SK-N-SH (cell line): ENCODE data around the gene LRRC3C.

Experiments used
- EP300 ChIP-seq, 2 experiments: IDR thresholded peaks; 2 replicates each; pipeline versions ENCODE4 v1.4.0 to v1.6.1; 2012; ENCODE audit warnings: borderline replicate concordance in 1 of 2, low read depth in 1 of 2, low read length in 1 of 2
- EZH2phosphoT487 ChIP-seq: fragments of 200-600 bp; sonication (generic); IDR thresholded peaks from 2 replicates; pipeline ENCODE4 v1.6.1; 2017; ENCODE audit warnings: low read depth, mixed run types, mild to moderate bottlenecking, antibody characterized with exemption, moderate library complexity, borderline replicate concordance
- GABPA ChIP-seq: IDR thresholded peaks from 2 replicates; pipeline ENCODE4 v1.4.0; 2012; ENCODE audit warnings: low read depth, mild to moderate bottlenecking
- POLR2AphosphoS5 ChIP-seq: IDR thresholded peaks from 2 replicates; pipeline ENCODE4 v1.6.1; 2012; ENCODE audit warnings: low read depth, low read length
- RAD21 ChIP-seq: IDR thresholded peaks from 2 replicates; pipeline ENCODE4 v1.6.1; 2012; ENCODE audit warnings: mild to moderate bottlenecking, low read length
- RCOR1 ChIP-seq: fragments of 150-350 bp; IDR thresholded peaks from 2 replicates; pipeline ENCODE4 v1.6.1; 2017; ENCODE audit warnings: antibody characterized with exemption, low read length
- YY1 ChIP-seq: IDR thresholded peaks from 2 replicates; pipeline ENCODE4 v1.4.0; 2012; ENCODE audit warnings: low read depth, mild to moderate bottlenecking
- TF ChIP-seq, protein P1 (sequence below): IDR thresholded peaks from 2 replicates; pipeline ENCODE4 v1.4.0; 2012; ENCODE audit warnings: low read depth, borderline replicate concordance
- TF ChIP-seq, protein P2 (sequence below): IDR thresholded peaks from 2 replicates; pipeline ENCODE4 v1.6.1; 2012; ENCODE audit warnings: mild to moderate bottlenecking, low read depth, low read length, moderate library complexity
- TF ChIP-seq, protein P3 (sequence below): fragments of 150-350 bp; IDR thresholded peaks from 2 replicates; pipeline ENCODE4 v1.6.1; 2017; ENCODE audit warnings: antibody characterized with exemption, low read length, low read depth, borderline replicate concordance
- TF ChIP-seq, protein P4 (sequence below): fragments of 200-600 bp; sonication (generic); IDR thresholded peaks from 2 replicates; pipeline ENCODE4 v1.6.1; 2017; ENCODE audit warnings: antibody characterized with exemption, mild to moderate bottlenecking, moderate library complexity
- TF ChIP-seq, protein P5 (sequence below): fragments of 150-350 bp; IDR thresholded peaks from 2 replicates; pipeline ENCODE4 v1.6.1; 2016; ENCODE audit warnings: mild to moderate bottlenecking, low read depth, low read length

DNA sequence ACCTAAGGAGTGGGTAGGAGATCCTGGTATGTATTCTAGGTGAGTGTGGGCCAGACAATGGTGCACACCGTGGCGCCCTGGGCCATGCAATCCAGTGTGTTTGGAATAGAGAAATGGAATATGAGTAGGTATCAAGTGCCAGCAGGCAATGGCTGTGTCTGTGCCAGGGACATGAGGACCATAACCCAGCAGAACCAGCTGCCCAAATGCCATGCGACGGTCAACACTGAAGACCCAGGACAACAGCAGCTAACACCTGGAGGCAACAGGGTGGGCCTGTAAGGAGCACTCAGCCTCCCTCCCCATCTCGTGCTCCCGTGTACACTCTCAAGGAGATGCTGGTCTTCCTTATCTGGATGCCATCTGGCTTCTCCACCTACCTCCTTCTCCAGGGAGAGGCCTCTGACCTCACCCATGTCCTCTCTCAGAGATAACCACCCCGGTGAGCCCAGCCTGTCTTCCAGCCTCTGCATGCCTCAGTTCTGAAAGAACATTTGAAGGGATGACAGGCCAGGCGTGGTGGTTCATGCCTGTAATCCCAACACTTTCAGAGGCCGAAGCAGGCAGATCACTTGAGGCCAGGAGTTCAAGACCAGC lies 8.3 kb upstream of the LRRC3C start:
- TF ChIP-seq, protein P1, sequence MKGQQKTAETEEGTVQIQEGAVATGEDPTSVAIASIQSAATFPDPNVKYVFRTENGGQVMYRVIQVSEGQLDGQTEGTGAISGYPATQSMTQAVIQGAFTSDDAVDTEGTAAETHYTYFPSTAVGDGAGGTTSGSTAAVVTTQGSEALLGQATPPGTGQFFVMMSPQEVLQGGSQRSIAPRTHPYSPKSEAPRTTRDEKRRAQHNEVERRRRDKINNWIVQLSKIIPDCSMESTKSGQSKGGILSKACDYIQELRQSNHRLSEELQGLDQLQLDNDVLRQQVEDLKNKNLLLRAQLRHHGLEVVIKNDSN = no peak
- TF ChIP-seq, protein P2, sequence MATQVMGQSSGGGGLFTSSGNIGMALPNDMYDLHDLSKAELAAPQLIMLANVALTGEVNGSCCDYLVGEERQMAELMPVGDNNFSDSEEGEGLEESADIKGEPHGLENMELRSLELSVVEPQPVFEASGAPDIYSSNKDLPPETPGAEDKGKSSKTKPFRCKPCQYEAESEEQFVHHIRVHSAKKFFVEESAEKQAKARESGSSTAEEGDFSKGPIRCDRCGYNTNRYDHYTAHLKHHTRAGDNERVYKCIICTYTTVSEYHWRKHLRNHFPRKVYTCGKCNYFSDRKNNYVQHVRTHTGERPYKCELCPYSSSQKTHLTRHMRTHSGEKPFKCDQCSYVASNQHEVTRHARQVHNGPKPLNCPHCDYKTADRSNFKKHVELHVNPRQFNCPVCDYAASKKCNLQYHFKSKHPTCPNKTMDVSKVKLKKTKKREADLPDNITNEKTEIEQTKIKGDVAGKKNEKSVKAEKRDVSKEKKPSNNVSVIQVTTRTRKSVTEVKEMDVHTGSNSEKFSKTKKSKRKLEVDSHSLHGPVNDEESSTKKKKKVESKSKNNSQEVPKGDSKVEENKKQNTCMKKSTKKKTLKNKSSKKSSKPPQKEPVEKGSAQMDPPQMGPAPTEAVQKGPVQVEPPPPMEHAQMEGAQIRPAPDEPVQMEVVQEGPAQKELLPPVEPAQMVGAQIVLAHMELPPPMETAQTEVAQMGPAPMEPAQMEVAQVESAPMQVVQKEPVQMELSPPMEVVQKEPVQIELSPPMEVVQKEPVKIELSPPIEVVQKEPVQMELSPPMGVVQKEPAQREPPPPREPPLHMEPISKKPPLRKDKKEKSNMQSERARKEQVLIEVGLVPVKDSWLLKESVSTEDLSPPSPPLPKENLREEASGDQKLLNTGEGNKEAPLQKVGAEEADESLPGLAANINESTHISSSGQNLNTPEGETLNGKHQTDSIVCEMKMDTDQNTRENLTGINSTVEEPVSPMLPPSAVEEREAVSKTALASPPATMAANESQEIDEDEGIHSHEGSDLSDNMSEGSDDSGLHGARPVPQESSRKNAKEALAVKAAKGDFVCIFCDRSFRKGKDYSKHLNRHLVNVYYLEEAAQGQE = no peak
- TF ChIP-seq, protein P3, sequence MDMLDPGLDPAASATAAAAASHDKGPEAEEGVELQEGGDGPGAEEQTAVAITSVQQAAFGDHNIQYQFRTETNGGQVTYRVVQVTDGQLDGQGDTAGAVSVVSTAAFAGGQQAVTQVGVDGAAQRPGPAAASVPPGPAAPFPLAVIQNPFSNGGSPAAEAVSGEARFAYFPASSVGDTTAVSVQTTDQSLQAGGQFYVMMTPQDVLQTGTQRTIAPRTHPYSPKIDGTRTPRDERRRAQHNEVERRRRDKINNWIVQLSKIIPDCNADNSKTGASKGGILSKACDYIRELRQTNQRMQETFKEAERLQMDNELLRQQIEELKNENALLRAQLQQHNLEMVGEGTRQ = no peak
- TF ChIP-seq EZH2phosphoT487 (no peak), POLR2AphosphoS5 (no peak), YY1 (no peak), RCOR1 (no peak), GABPA (no peak), RAD21 (no peak), EP300 (IDR thresholded peaks at IDR 0.05; ENCODE audit: borderline replicate concordance in 1 of 2, low read depth in 1 of 2, low read length in 1 of 2) (no peak)
- TF ChIP-seq, protein P4, sequence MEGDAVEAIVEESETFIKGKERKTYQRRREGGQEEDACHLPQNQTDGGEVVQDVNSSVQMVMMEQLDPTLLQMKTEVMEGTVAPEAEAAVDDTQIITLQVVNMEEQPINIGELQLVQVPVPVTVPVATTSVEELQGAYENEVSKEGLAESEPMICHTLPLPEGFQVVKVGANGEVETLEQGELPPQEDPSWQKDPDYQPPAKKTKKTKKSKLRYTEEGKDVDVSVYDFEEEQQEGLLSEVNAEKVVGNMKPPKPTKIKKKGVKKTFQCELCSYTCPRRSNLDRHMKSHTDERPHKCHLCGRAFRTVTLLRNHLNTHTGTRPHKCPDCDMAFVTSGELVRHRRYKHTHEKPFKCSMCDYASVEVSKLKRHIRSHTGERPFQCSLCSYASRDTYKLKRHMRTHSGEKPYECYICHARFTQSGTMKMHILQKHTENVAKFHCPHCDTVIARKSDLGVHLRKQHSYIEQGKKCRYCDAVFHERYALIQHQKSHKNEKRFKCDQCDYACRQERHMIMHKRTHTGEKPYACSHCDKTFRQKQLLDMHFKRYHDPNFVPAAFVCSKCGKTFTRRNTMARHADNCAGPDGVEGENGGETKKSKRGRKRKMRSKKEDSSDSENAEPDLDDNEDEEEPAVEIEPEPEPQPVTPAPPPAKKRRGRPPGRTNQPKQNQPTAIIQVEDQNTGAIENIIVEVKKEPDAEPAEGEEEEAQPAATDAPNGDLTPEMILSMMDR = no peak
- TF ChIP-seq, protein P5, sequence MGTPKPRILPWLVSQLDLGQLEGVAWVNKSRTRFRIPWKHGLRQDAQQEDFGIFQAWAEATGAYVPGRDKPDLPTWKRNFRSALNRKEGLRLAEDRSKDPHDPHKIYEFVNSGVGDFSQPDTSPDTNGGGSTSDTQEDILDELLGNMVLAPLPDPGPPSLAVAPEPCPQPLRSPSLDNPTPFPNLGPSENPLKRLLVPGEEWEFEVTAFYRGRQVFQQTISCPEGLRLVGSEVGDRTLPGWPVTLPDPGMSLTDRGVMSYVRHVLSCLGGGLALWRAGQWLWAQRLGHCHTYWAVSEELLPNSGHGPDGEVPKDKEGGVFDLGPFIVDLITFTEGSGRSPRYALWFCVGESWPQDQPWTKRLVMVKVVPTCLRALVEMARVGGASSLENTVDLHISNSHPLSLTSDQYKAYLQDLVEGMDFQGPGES = no peak
